Activated T-cell treated with anti-CD3 and anti-CD28 coated beads, Interleukin-2, amount 50 U/mL, for 24 hours (primary cell): ENCODE results near the gene SRSF12.

Source experiments
- DNase-seq: peaks from one replicate; pipeline ENCODE4 v3.0.0-alpha.2; 2020
- H3K27ac Mint-ChIP-seq: 2 replicates; pipeline ENCODE4 v1.8.0; 2020; ENCODE audit warnings: mild to moderate bottlenecking, mixed read lengths
- H3K27me3 Mint-ChIP-seq: 2 replicates; pipeline ENCODE4 v1.8.0; 2020; ENCODE audit warnings: mixed read lengths
- H3K36me3 Mint-ChIP-seq: 2 replicates; pipeline ENCODE4 v1.8.0; 2020; ENCODE audit warnings: low read depth, mixed read lengths
- H3K4me1 Mint-ChIP-seq: 2 replicates; pipeline ENCODE4 v1.8.0; 2020; ENCODE audit warnings: low read depth, mixed read lengths
- H3K4me3 Mint-ChIP-seq: 2 replicates; pipeline ENCODE4 v1.8.0; 2020; ENCODE audit warnings: mild to moderate bottlenecking, moderate library complexity, mixed read lengths
- H3K9me3 Mint-ChIP-seq: 2 replicates; pipeline ENCODE4 v1.8.0; 2020; ENCODE audit warnings: mixed read lengths

The SRSF12 gene

GRCh38 chr6:89098461-89098860, 19.4 kb downstream of the SRSF12 start:
- no peaks in the 10 kb centered on the region for H3K9me3 Mint-ChIP-seq
- no peak overlapping the region for H3K27ac Mint-ChIP-seq

GRCh38 chr6:89087881-89088280, 30.0 kb downstream of the SRSF12 start:
- Mint-ChIP-seq H3K9me3 (no peaks in the 10 kb centered on the region), H3K27ac (no peak overlapping the region), H3K4me1 (peaks cover 46% of the 10 kb centered on the region), H3K27me3 (no peaks in the 10 kb centered on the region), H3K36me3 (peaks cover 34% of the 10 kb centered on the region), H3K4me3 (no peak overlapping the region)
- no peak for DNase-seq

More at GRCh38 chr6:89098461-89098860, 19.4 kb downstream of the SRSF12 start:
- DNase-seq = no peak
- no peaks in the 10 kb centered on the region for H3K27me3 Mint-ChIP-seq
- no peak overlapping the region for H3K4me3 Mint-ChIP-seq
- H3K36me3 Mint-ChIP-seq = no peaks in the 10 kb centered on the region
- peaks cover 9% of the 10 kb centered on the region for H3K4me1 Mint-ChIP-seq

- Mint-ChIP-seq H3K36me3 (peaks cover 48% of the 10 kb centered on the region), H3K4me1 (peaks cover 46% of the 10 kb centered on the region), H3K27ac (peak overlapping the region; percentile 67), H3K4me3 (no peak overlapping the region), H3K27me3 (no peaks in the 10 kb centered on the region), H3K9me3 (no peaks in the 10 kb centered on the region)
- no peak for DNase-seq
Measured at GRCh38 chr6:89085409-89086205, 32.3 kb downstream of the SRSF12 start.

DNA sequence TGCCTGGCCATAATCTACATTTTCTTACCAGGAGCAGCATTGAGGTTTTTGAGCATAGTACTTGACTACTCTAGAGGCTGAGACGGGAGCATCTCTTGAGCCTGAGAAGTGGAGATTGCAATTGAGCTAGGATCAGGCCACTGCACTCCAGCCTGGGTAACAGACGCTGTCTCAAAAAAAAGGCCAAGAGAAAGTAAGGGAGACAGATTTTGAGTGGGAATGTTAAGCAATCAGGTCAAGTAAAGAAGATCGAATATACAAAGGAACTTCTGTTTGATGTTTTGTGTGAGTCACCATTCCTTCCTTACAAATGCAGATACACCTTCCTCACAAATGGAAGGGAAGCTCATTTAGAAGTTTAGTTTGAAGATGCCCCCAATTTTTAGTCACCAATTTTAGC, 32.9 kb downstream of the SRSF12 start:
- DNase-seq = no peak

GRCh38 chr6:89084542-89084941, 33.3 kb downstream of the SRSF12 start:
- Mint-ChIP-seq H3K27ac (peak overlapping the region; percentile 67), H3K36me3 (peaks cover 53% of the 10 kb centered on the region), H3K4me1 (peaks cover 42% of the 10 kb centered on the region), H3K4me3 (peak overlapping the region; percentile 13), H3K9me3 (no peaks in the 10 kb centered on the region), H3K27me3 (no peaks in the 10 kb centered on the region)
- no peak for DNase-seq

More for the DNA sequence above, 32.9 kb downstream of the SRSF12 start:
- Mint-ChIP-seq H3K36me3 (peaks cover 50% of the 10 kb centered on the region), H3K9me3 (no peaks in the 10 kb centered on the region), H3K27ac (peak overlapping the region; percentile 67), H3K4me1 (peaks cover 45% of the 10 kb centered on the region), H3K4me3 (peak overlapping the region; percentile 13), H3K27me3 (no peaks in the 10 kb centered on the region)

GRCh38 chr6:89082486-89082891, 35.4 kb downstream of the SRSF12 start:
- peaks cover 53% of the 10 kb centered on the region for H3K36me3 Mint-ChIP-seq
- peak overlapping the region; percentile 94 for H3K27ac Mint-ChIP-seq
- H3K4me1 Mint-ChIP-seq = peaks cover 43% of the 10 kb centered on the region
- H3K4me3 Mint-ChIP-seq = peak overlapping the region; percentile 93
- DNase-seq = no peak
- H3K9me3 Mint-ChIP-seq = no peaks in the 10 kb centered on the region
- no peaks in the 10 kb centered on the region for H3K27me3 Mint-ChIP-seq

GRCh38 chr6:89081423-89082322, 36.2 kb downstream of the SRSF12 start:
- peaks cover 39% of the 10 kb centered on the region for H3K4me1 Mint-ChIP-seq
- H3K9me3 Mint-ChIP-seq = no peaks in the 10 kb centered on the region
- peaks cover 51% of the 10 kb centered on the region for H3K36me3 Mint-ChIP-seq
- H3K4me3 Mint-ChIP-seq = peak overlapping the region; percentile 93
- peak; percentile 99 for DNase-seq
- peak overlapping the region; percentile 94 for H3K27ac Mint-ChIP-seq
- H3K27me3 Mint-ChIP-seq = no peaks in the 10 kb centered on the region

GRCh38 chr6:89081129-89081422, 36.8 kb downstream of the SRSF12 start:
- H3K27ac Mint-ChIP-seq = peak overlapping the region; percentile 98
- peaks cover 48% of the 10 kb centered on the region for H3K36me3 Mint-ChIP-seq
- peaks cover 36% of the 10 kb centered on the region for H3K4me1 Mint-ChIP-seq
- no peaks in the 10 kb centered on the region for H3K9me3 Mint-ChIP-seq
- no peaks in the 10 kb centered on the region for H3K27me3 Mint-ChIP-seq
- no peak for DNase-seq
- peak overlapping the region; percentile 93 for H3K4me3 Mint-ChIP-seq

- Mint-ChIP-seq H3K4me1 (peaks cover 34% of the 10 kb centered on the region), H3K27me3 (no peaks in the 10 kb centered on the region), H3K9me3 (no peaks in the 10 kb centered on the region), H3K27ac (peak within 1 kb of the TSS; percentile 98), H3K36me3 (peaks cover 44% of the 10 kb centered on the region), H3K4me3 (peak within 1 kb of the TSS; percentile 93)
- peak; percentile 100 for DNase-seq
Measured at GRCh38 chr6:89080281-89081128, 37.4 kb downstream of the SRSF12 start, which contains the start of gene PNRC1. PNRC1 (plus strand) TSS chr6:89080751; CDS start chr6:89080895, 144 bp downstream.

GRCh38 chr6:89079511-89080234, 38.2 kb downstream of the SRSF12 start:
- no peaks in the 10 kb centered on the region for H3K27me3 Mint-ChIP-seq
- peak; percentile 57 for DNase-seq

GRCh38 chr6:89073840-89074239, 44.0 kb downstream of the SRSF12 start:
- no peaks in the 10 kb centered on the region for H3K9me3 Mint-ChIP-seq

More at GRCh38 chr6:89079511-89080234, 38.2 kb downstream of the SRSF12 start:
- Mint-ChIP-seq H3K27ac (peak overlapping the region; percentile 98), H3K36me3 (peaks cover 35% of the 10 kb centered on the region), H3K4me3 (peak overlapping the region; percentile 92), H3K9me3 (no peaks in the 10 kb centered on the region), H3K4me1 (peaks cover 25% of the 10 kb centered on the region)

GRCh38 chr6:89073014-89073620, 44.8 kb downstream of the SRSF12 start:
- H3K27me3 Mint-ChIP-seq = peaks cover 5% of the 10 kb centered on the region
- no peak overlapping the region for H3K27ac Mint-ChIP-seq
- no peak for DNase-seq
- no peak overlapping the region for H3K4me3 Mint-ChIP-seq
- H3K4me1 Mint-ChIP-seq = peaks cover 5% of the 10 kb centered on the region
- no peaks in the 10 kb centered on the region for H3K9me3 Mint-ChIP-seq
- no peaks in the 10 kb centered on the region for H3K36me3 Mint-ChIP-seq

More at GRCh38 chr6:89073840-89074239, 44.0 kb downstream of the SRSF12 start:
- no peak for DNase-seq
- Mint-ChIP-seq H3K4me1 (peaks cover 8% of the 10 kb centered on the region), H3K36me3 (no peaks in the 10 kb centered on the region), H3K27ac (no peak overlapping the region), H3K4me3 (no peak overlapping the region), H3K27me3 (peaks cover 5% of the 10 kb centered on the region)

DNA sequence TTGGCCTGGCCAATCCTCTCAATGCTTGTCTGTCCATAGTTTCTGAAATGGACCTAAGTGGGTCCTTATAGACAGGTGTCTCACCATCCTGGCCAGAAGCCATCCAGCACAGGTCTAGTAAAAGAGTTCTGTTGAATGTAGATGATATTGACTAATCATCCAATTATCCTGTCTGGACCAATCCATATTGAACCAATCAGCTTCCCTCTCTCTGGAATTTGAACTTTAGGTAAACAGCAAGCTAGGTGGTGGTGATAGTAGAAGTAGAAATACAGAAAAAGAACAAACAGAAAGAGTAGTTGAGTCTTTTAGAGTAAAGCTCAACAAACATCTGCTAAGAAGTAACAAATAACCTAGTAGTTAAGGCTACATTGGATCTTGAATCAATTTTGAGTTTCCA, 46.8 kb downstream of the SRSF12 start:
- H3K36me3 Mint-ChIP-seq = no peaks in the 10 kb centered on the region
- H3K4me1 Mint-ChIP-seq = peaks cover 2% of the 10 kb centered on the region
- no peak overlapping the region for H3K27ac Mint-ChIP-seq
- H3K9me3 Mint-ChIP-seq = no peaks in the 10 kb centered on the region
- no peak for DNase-seq
- peaks cover 5% of the 10 kb centered on the region for H3K27me3 Mint-ChIP-seq
- no peak overlapping the region for H3K4me3 Mint-ChIP-seq
